A549 (cell line): Measurements from ENCODE around the gene ZNF865.

Source experiments
- CTCF ChIP-seq: fragments of >200 bp; sonication (Bioruptor Twin); formaldehyde crosslinking; IDR thresholded peaks from 3 replicates; pipeline ENCODE4 v1.5.1; 2016
- POLR2A ChIP-seq: IDR thresholded peaks from 2 replicates; pipeline ENCODE4 v1.6.1; 2012; ENCODE audit warnings: mild to moderate bottlenecking, low read length
- SMC3 ChIP-seq: fragments of >200 bp; sonication (Bioruptor Twin); formaldehyde crosslinking; IDR thresholded peaks from 3 replicates; pipeline ENCODE4 v1.6.1; 2018; ENCODE audit warnings: inconsistent platforms
- SREBF2 ChIP-seq: fragments of 450-650 bp; IDR thresholded peaks from 2 replicates; pipeline ENCODE4 v1.6.1; 2014; ENCODE audit warnings: mild to moderate bottlenecking, moderate library complexity

- no peak for TF ChIP-seq SREBF2
- no peak for TF ChIP-seq POLR2A
- TF ChIP-seq CTCF: no peak
- TF ChIP-seq SMC3: no peak
Observed at GRCh38 chr19:55655648-55656040, 50.2 kb downstream of the ZNF865 start.
